GM20431 (cell line): Measurements from ENCODE around the gene C9orf72.

ENCODE experiments used
- in situ Hi-C: fragments of 300-500 bp; cut with MseI, MboI; formaldehyde crosslinking; loops from one replicate; pipeline ENCODE4 v1.15.0; 2020; ENCODE audit warnings: low sequenced_read_pairs; ENCODE audit not compliant: unreplicated experiment

C9orf72 gene

GRCh38 chr9:27539479-27540441 lies 33.5 kb downstream of the C9orf72 start:
- in situ Hi-C loops = no loop called here

GRCh38 chr9:27538647-27539046 lies 34.6 kb downstream of the C9orf72 start:
- in situ Hi-C loops = no loop called here

- in situ Hi-C loops = no loop called here
Observed at GRCh38 chr9:27537756-27538155, 35.5 kb downstream of the C9orf72 start.

GRCh38 chr9:27537027-27537435 lies 36.2 kb downstream of the C9orf72 start:
- in situ Hi-C loops = no loop called here

- in situ Hi-C loops = no loop called here
Observed at GRCh38 chr9:27536168-27536567, 37.1 kb downstream of the C9orf72 start.

GRCh38 chr9:27535701-27536118 lies 37.6 kb downstream of the C9orf72 start:
- in situ Hi-C loops = no loop called here

- in situ Hi-C loops = no loop called here
Observed at GRCh38 chr9:27534658-27535209, 38.5 kb downstream of the C9orf72 start.

GRCh38 chr9:27534131-27534530 lies 39.1 kb downstream of the C9orf72 start:
- in situ Hi-C loops = no loop called here

GRCh38 chr9:27533311-27533710 lies 40.0 kb downstream of the C9orf72 start:
- in situ Hi-C loops = no loop called here

- in situ Hi-C loops = no loop called here
Observed at GRCh38 chr9:27532046-27532445, 41.2 kb downstream of the C9orf72 start.

GRCh38 chr9:27530915-27531755 lies 42.1 kb downstream of the C9orf72 start:
- in situ Hi-C loops = no loop called here

GRCh38 chr9:27529316-27530278 lies 43.7 kb downstream of the C9orf72 start, which contains the start of gene MOB3B:
Gene MOB3B (minus strand): TSS chr9:27529814. CDS start chr9:27455550, 74,264 bp downstream.
- in situ Hi-C loops = loop anchor here (10.0 kb wide), 1 partner anchor 195 kb away; no protein-coding TSS in a partner anchor

- in situ Hi-C loops = loop anchor here (10.0 kb wide), 1 partner anchor 194 kb away; no protein-coding TSS in a partner anchor
Observed at GRCh38 chr9:27528886-27529315, 44.4 kb downstream of the C9orf72 start.

- in situ Hi-C loops = loop anchor here (10.0 kb wide), 1 partner anchor 193 kb away; no protein-coding TSS in a partner anchor
Observed at GRCh38 chr9:27528076-27528885, 45.0 kb downstream of the C9orf72 start.

GRCh38 chr9:27527702-27528075 lies 45.6 kb downstream of the C9orf72 start:
- in situ Hi-C loops = loop anchor here (10.0 kb wide), 1 partner anchor 193 kb away; no protein-coding TSS in a partner anchor

- in situ Hi-C loops = loop anchor here (10.0 kb wide), 1 partner anchor 189 kb away; no protein-coding TSS in a partner anchor
Observed at GRCh38 chr9:27524236-27524635, 49.0 kb downstream of the C9orf72 start, which contains the start of gene IFNK. Gene IFNK (plus strand): TSS chr9:27524290. CDS start chr9:27524337, 47 bp downstream.

GRCh38 chr9:27523141-27523540 lies 50.1 kb downstream of the C9orf72 start:
- in situ Hi-C loops = loop anchor here (10.0 kb wide), 1 partner anchor 188 kb away; no protein-coding TSS in a partner anchor

GRCh38 chr9:27520986-27521385 lies 52.3 kb downstream of the C9orf72 start:
- in situ Hi-C loops = loop anchor here (10.0 kb wide), 1 partner anchor 186 kb away; no protein-coding TSS in a partner anchor
